ENCODE data around the gene SRPRB. TPM values are rescaled to one million over a fixed set of nuclear protein-coding genes. Genes with fewer than 3 reads are reported as not detected.

SRPRB gene
- total RNA-seq, 2 experiments from 2014 or later, result 91.3 to 94.0 TPM

DNA sequence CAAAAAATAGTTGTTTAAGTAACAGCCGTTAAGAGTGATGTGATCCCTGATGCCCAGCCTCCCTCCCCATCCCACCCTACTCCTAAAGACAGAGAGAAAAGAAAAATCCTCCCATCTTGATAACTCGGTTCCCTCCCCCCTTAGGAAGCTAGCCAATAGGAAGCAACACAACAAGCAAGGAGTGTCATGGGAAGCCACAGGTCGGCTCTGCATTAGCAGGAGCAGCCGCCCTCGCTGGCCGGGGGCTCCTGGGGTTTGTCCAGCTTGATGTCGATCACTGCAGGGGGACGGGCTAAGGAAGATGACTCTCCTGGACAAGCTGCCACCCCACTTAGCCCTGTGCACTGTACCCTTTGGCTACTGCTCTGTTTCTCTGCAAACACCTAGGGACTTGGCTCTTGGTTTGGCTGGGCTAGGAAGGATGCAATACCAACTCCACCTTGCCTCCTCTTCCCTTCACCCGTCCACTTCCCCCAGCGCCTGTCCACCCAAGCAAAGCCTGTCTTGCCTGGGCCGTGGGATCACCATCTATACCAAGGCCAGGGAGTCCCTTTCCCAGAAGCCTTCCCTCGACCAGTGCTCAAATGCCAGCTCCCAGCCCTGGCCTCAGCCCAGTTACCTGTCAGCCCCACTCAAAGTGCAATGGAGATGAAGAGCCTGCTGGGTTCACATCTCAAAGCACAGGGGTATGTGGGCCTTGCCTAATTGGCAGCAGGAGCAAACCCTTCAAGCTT lies 23.1 kb downstream of the SRPRB start:
- no peak overlapping the region for H3K27ac Mint-ChIP-seq
- DNase-seq, result no peak
- peaks cover 14% of the 10 kb centered on the region for H3K36me3 Mint-ChIP-seq
- no peaks in the 10 kb centered on the region for H3K4me1 Mint-ChIP-seq
- H3K27me3 Mint-ChIP-seq, result no peaks in the 10 kb centered on the region
- no peaks in the 10 kb centered on the region for H3K9me3 Mint-ChIP-seq
- no peak overlapping the region for H3K4me3 Mint-ChIP-seq

GRCh38 chr3:133829310-133829707 lies 23.7 kb downstream of the SRPRB start:
- Mint-ChIP-seq H3K36me3 (peaks cover 9% of the 10 kb centered on the region), H3K4me1 (no peaks in the 10 kb centered on the region), H3K9me3 (no peaks in the 10 kb centered on the region), H3K4me3 (no peak overlapping the region), H3K27ac (no peak overlapping the region), H3K27me3 (no peaks in the 10 kb centered on the region)
- DNase-seq, result no peak

DNA sequence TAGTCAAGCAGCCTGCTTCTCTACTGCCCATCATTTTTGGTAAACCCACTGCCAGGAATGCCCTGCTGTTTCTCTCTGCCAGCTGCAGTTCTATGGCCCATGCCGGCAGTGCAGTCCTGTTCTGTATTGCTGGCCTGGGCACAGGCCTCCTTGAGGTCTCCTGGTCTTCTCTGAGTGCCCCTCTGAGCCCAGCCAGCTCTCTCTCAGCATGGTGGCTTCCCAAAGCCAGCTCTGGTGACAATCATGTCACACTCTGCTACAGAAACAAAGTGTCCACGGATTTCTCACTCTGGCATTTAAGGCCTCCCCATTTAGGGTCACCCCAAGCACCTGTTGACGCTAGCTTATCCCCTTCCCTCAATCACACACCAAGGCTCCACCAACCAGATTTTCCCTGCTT lies 24.5 kb downstream of the SRPRB start:
- DNase-seq, result no peak
- Mint-ChIP-seq H3K9me3 (no peaks in the 10 kb centered on the region), H3K27me3 (no peaks in the 10 kb centered on the region), H3K27ac (no peak overlapping the region), H3K36me3 (peaks cover 8% of the 10 kb centered on the region), H3K4me3 (no peak overlapping the region), H3K4me1 (no peaks in the 10 kb centered on the region)

DNA sequence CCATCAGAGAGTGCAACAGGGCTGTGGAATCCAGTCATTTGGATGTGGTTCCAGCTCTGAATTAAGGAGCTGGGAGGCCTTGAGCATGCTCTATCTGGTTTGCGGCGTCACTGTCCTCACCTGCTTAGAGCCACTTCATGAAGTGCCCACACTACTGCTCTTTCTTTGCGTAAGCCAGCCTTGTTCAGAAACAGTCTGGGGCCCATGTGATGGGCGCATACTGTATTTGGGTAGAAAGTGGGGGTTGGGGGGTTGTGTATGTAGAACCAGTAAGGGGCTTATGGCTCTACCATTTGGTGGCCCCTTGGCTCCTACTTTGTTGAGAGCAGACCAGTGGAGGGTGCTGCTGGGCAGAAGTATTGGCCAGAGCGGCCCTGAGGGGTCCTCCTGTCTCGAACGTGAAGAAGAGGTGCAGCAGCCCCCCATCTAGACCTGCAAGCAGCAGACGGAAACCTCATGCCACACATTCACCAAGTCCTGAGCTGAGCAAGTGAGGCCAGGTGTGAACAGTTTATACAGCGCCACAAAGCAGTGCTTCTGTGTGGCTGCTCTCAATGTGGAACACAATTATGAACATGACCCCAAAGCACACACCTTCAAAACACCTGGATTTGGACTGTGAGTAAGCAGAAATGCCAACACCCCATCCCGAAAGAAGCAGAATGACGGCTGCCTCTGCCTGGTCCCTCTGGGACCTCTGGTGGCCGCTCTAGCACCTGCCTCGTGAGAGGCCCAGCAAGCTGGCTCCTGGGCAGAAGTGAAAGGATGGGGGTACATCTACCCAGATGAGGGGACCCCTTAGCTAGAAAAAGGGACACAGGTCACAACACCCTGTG lies 26.6 kb downstream of the SRPRB start:
- no peaks in the 10 kb centered on the region for H3K36me3 Mint-ChIP-seq
- no peaks in the 10 kb centered on the region for H3K27me3 Mint-ChIP-seq
- no peak overlapping the region for H3K27ac Mint-ChIP-seq
- H3K4me1 Mint-ChIP-seq, result no peaks in the 10 kb centered on the region
- no peak for DNase-seq
- no peak overlapping the region for H3K4me3 Mint-ChIP-seq
- H3K9me3 Mint-ChIP-seq, result no peaks in the 10 kb centered on the region

GRCh38 chr3:133832802-133833144 lies 27.2 kb downstream of the SRPRB start:
- Mint-ChIP-seq H3K4me1 (no peaks in the 10 kb centered on the region), H3K9me3 (no peaks in the 10 kb centered on the region), H3K4me3 (no peak overlapping the region), H3K36me3 (no peaks in the 10 kb centered on the region), H3K27me3 (no peaks in the 10 kb centered on the region), H3K27ac (no peak overlapping the region)
- DNase-seq, result no peak

DNA sequence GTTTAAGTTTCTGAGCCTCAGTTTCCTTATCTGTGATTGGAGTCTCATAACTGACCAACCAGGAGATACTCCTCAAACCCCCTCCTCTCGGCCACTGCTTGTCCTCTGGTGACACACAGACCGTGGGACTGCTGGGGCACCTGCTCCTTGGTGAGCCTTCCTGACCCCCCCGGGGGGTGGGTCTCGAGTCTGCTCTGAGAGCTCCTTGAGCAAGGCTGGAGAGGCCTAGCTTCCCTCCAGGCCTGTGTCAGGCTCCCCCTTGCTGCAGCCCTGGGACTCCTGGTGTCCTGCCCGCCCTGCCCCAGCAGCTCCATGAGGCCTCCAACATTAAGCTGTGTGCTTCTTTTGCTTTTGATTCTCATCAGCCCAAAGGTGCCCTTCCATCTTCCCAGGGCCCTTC lies 27.7 kb downstream of the SRPRB start:
- no peak for DNase-seq
- Mint-ChIP-seq H3K36me3 (no peaks in the 10 kb centered on the region), H3K27me3 (no peaks in the 10 kb centered on the region), H3K9me3 (no peaks in the 10 kb centered on the region), H3K4me3 (no peak overlapping the region), H3K4me1 (no peaks in the 10 kb centered on the region), H3K27ac (no peak overlapping the region)

GRCh38 chr3:133833880-133834620 lies 28.4 kb downstream of the SRPRB start:
- H3K27ac Mint-ChIP-seq, result no peak overlapping the region
- H3K9me3 Mint-ChIP-seq, result no peaks in the 10 kb centered on the region
- H3K4me3 Mint-ChIP-seq, result no peak overlapping the region
- no peak for DNase-seq
- no peaks in the 10 kb centered on the region for H3K4me1 Mint-ChIP-seq
- no peaks in the 10 kb centered on the region for H3K36me3 Mint-ChIP-seq
- H3K27me3 Mint-ChIP-seq, result no peaks in the 10 kb centered on the region

GRCh38 chr3:133834621-133835417 lies 29.2 kb downstream of the SRPRB start:
- no peak overlapping the region for H3K27ac Mint-ChIP-seq
- DNase-seq, result no peak
- no peaks in the 10 kb centered on the region for H3K4me1 Mint-ChIP-seq

GRCh38 chr3:133835418-133835743 lies 29.8 kb downstream of the SRPRB start:
- H3K4me1 Mint-ChIP-seq, result no peaks in the 10 kb centered on the region
- H3K4me3 Mint-ChIP-seq, result no peak overlapping the region
- DNase-seq, result no peak
- H3K27me3 Mint-ChIP-seq, result no peaks in the 10 kb centered on the region
- H3K9me3 Mint-ChIP-seq, result no peaks in the 10 kb centered on the region
- no peaks in the 10 kb centered on the region for H3K36me3 Mint-ChIP-seq
- H3K27ac Mint-ChIP-seq, result no peak overlapping the region

More at GRCh38 chr3:133834621-133835417, 29.2 kb downstream of the SRPRB start:
- Mint-ChIP-seq H3K36me3 (no peaks in the 10 kb centered on the region), H3K4me3 (no peak overlapping the region), H3K9me3 (no peaks in the 10 kb centered on the region), H3K27me3 (no peaks in the 10 kb centered on the region)

GRCh38 chr3:133835961-133836360 lies 30.3 kb downstream of the SRPRB start:
- no peak overlapping the region for H3K27ac Mint-ChIP-seq
- no peaks in the 10 kb centered on the region for H3K9me3 Mint-ChIP-seq
- no peaks in the 10 kb centered on the region for H3K27me3 Mint-ChIP-seq
- H3K4me3 Mint-ChIP-seq, result no peak overlapping the region
- H3K36me3 Mint-ChIP-seq, result no peaks in the 10 kb centered on the region
- no peaks in the 10 kb centered on the region for H3K4me1 Mint-ChIP-seq
- no peak for DNase-seq

DNA sequence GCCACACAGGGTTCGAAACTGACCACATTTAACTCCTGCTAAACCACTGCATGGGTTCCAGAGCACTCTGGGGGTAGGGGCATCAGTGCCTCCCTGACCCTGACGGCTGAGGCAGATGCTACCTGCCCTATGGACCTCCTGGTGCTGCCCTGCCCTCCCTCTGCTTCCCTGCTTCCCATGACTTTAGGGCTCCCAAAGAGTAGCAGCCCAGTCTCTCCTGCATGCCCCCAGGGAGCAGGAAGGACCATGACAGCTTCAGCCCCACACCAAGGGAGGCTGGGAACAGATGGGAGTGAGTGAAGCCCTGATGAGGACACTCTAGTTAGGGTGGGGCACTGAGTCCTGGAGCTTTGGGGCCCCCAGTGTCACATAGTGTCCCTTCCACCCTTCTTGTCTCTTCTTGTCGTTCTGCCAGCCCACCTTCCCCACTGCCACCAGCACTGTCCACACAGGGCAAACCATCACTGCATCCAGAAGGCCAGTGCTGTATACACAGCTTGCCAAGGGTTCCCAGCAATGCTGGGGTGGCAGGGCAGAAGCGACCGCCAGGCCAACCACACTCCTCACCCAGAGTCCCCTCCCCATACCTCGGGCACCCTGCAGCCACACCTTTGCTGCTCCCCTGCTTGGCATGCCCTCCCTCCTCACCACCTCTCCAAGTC lies 31.0 kb downstream of the SRPRB start:
- Mint-ChIP-seq H3K4me3 (no peak overlapping the region), H3K27me3 (no peaks in the 10 kb centered on the region), H3K27ac (no peak overlapping the region), H3K36me3 (no peaks in the 10 kb centered on the region), H3K9me3 (no peaks in the 10 kb centered on the region), H3K4me1 (no peaks in the 10 kb centered on the region)
- DNase-seq, result no peak

DNA sequence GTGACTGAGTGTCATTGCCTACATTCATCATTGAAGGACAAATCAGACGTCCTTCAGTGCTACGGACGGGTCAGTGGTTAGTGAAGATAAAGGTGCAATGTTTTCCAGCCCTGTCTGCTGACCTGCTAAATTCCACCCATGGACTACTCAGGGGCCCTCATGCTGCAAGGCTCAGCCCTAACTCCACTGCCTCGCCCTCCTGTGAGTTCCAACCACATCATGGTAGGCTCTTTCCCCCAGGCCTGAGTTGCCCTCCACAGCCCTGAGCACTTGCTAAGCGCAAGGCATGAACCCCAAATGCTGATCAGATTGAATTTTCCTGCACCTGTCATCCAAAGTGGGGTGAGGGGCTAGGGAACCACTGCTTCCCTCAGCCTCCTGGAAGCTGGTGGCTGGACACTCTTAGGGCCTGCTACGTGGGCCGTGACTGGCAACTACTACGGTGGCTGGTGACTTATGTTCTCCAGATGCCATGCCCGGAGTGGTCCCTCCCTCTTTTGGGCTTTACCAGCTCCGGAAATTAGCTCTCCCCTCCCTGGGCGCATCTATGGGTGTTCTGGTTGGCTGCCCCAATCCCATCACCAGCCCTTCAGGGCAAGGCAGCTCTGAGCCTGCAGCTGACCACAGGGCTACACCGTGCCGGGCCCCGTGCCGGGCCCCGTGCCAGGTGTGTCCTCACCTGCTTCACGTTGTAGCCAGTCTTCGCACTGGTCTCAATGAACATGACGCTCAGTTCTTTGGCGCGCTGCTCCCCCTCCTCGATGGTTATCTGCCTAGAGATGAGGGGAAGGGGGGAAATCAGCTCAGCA lies 32.1 kb downstream of the SRPRB start:
- Mint-ChIP-seq H3K4me3 (no peak overlapping the region), H3K36me3 (no peaks in the 10 kb centered on the region), H3K4me1 (no peaks in the 10 kb centered on the region), H3K9me3 (no peaks in the 10 kb centered on the region), H3K27ac (no peak overlapping the region), H3K27me3 (no peaks in the 10 kb centered on the region)
- DNase-seq, result no peak

GRCh38 chr3:133838296-133838789 lies 32.7 kb downstream of the SRPRB start:
- H3K4me3 Mint-ChIP-seq, result no peak overlapping the region
- H3K27me3 Mint-ChIP-seq, result no peaks in the 10 kb centered on the region
- H3K9me3 Mint-ChIP-seq, result no peaks in the 10 kb centered on the region
- H3K27ac Mint-ChIP-seq, result no peak overlapping the region
- no peak for DNase-seq
- H3K36me3 Mint-ChIP-seq, result no peaks in the 10 kb centered on the region
- no peaks in the 10 kb centered on the region for H3K4me1 Mint-ChIP-seq
